Stimulated activated CD8-positive, alpha-beta memory T cell treated with anti-CD3 and anti-CD28 coated beads, Interleukin-7, amount 100 ng/mL, for 24 hours (primary cell): ENCODE measurements around the gene CPSF3.
"Not testable (repeated sequence)": the region's sequence is repeated elsewhere in the genome, so short reads cannot be mapped to it uniquely, and the experiment has no call there.

ENCODE experiments used
- DNase-seq: peaks from one replicate; pipeline ENCODE4 v3.0.0-alpha.2; 2020; ENCODE audit warnings: low read depth

The CPSF3 gene

GRCh38 chr2:9466147-9466683 lies 42.8 kb downstream of the CPSF3 start:
- DNase-seq: no peak

GRCh38 chr2:9467687-9468086 lies 44.2 kb downstream of the CPSF3 start:
- no peak for DNase-seq

- no peak for DNase-seq
These were observed 47.8 kb downstream of the CPSF3 start for GRCh38 chr2:9471206-9471605.

GRCh38 chr2:9472511-9472910 lies 49.1 kb downstream of the CPSF3 start:
- DNase-seq: no peak

GRCh38 chr2:9473308-9473984 lies 50.0 kb downstream of the CPSF3 start:
- DNase-seq: no peak

GRCh38 chr2:9473985-9474360 lies 50.5 kb downstream of the CPSF3 start:
- DNase-seq: peak; percentile 27

GRCh38 chr2:9474361-9475057 lies 51.1 kb downstream of the CPSF3 start, which contains the start of gene IAH1:
TSS of gene IAH1 (plus strand) at chr2:9474551. CDS start at chr2:9474567, 16 bp downstream.
- peak; percentile 40 for DNase-seq

- no peak for DNase-seq
These were observed 54.5 kb downstream of the CPSF3 start for GRCh38 chr2:9477914-9478313.

GRCh38 chr2:9478526-9478925 lies 55.1 kb downstream of the CPSF3 start:
- no peak for DNase-seq

- DNase-seq: no peak
These were observed 56.7 kb downstream of the CPSF3 start for GRCh38 chr2:9480157-9480556.

GRCh38 chr2:9483107-9483506 lies 59.7 kb downstream of the CPSF3 start:
- no peak for DNase-seq

- no peak for DNase-seq
These were observed 61.1 kb downstream of the CPSF3 start for GRCh38 chr2:9484533-9484932.

- no peak for DNase-seq
These were observed 65.4 kb downstream of the CPSF3 start for GRCh38 chr2:9488583-9489547.

- no peak for DNase-seq
These were observed 67.3 kb downstream of the CPSF3 start for GRCh38 chr2:9490789-9491188.

- DNase-seq: no peak
These were observed 69.5 kb downstream of the CPSF3 start for GRCh38 chr2:9492927-9493326.

GRCh38 chr2:9493478-9493877 lies 70.0 kb downstream of the CPSF3 start:
- no peak for DNase-seq

GRCh38 chr2:9494081-9494480 lies 70.6 kb downstream of the CPSF3 start:
- no peak for DNase-seq

GRCh38 chr2:9497017-9497416 lies 73.6 kb downstream of the CPSF3 start:
- no peak for DNase-seq

GRCh38 chr2:9498210-9498609 lies 74.8 kb downstream of the CPSF3 start:
- DNase-seq: no peak

GRCh38 chr2:9508931-9509330 lies 85.5 kb downstream of the CPSF3 start:
- DNase-seq: no peak

GRCh38 chr2:9513946-9514345 lies 90.5 kb downstream of the CPSF3 start:
- not testable (repeated sequence) for DNase-seq

GRCh38 chr2:9517118-9517782 lies 93.8 kb downstream of the CPSF3 start:
- no peak for DNase-seq
